Activated CD4-positive, alpha-beta T cell treated with anti-CD3 and anti-CD28 coated beads, Interleukin-2, amount 10 ng/mL, durations not matched to agents 7 days and 5 days (primary cell): Measurements from ENCODE around the gene ITFG1. TPM values are rescaled to one million over a fixed set of nuclear protein-coding genes. Genes with fewer than 3 reads are reported as not detected.
"Not testable (repeated sequence)": the region's sequence is repeated elsewhere in the genome, so short reads cannot be mapped to it uniquely, and the experiment has no call there.

Experiments
- CTCF ChIA-PET: fragments of 350-600 bp; sonication (Branson Sonifier 250); formaldehyde crosslinking; loops from one replicate; lab custom pipeline; 2021; ENCODE audit warnings: antibody characterized with exemption; lab: Charles Lee
- POLR2A ChIA-PET: fragments of 350-600 bp; sonication (Branson Sonifier 250); formaldehyde crosslinking; loops from one replicate; lab custom pipeline; 2021; ENCODE audit warnings: antibody characterized with exemption; lab: Charles Lee
- DNase-seq: peaks from one replicate; pipeline ENCODE4 v3.0.0-alpha.2; 2020
- H3K27ac Mint-ChIP-seq: one replicate; pipeline ENCODE4 v1.8.0; 2021; ENCODE audit warnings: mild to moderate bottlenecking, moderate library complexity, mixed read lengths
- H3K27me3 Mint-ChIP-seq: one replicate; pipeline ENCODE4 v1.8.0; 2021; ENCODE audit warnings: mixed read lengths
- H3K36me3 Mint-ChIP-seq: one replicate; pipeline ENCODE4 v1.8.0; 2021; ENCODE audit warnings: low read depth, mixed read lengths
- H3K4me1 Mint-ChIP-seq: one replicate; pipeline ENCODE4 v1.8.0; 2021; ENCODE audit warnings: mixed read lengths
- H3K4me3 Mint-ChIP-seq: one replicate; pipeline ENCODE4 v1.8.0; 2021; ENCODE audit warnings: mild to moderate bottlenecking, moderate library complexity, mixed read lengths
- H3K9me3 Mint-ChIP-seq: one replicate; pipeline ENCODE4 v1.8.0; 2021; ENCODE audit warnings: mixed read lengths
- total RNA-seq, 2 experiments: library from RNA; stranded (reverse); gene quantifications; one replicate each; pipeline ENCODE4 v1.2.3, GENCODE V29; 2021

ITFG1 gene
- total RNA-seq, 2 experiments from 2014 or later, result 26.7 to 34.7 TPM

DNA sequence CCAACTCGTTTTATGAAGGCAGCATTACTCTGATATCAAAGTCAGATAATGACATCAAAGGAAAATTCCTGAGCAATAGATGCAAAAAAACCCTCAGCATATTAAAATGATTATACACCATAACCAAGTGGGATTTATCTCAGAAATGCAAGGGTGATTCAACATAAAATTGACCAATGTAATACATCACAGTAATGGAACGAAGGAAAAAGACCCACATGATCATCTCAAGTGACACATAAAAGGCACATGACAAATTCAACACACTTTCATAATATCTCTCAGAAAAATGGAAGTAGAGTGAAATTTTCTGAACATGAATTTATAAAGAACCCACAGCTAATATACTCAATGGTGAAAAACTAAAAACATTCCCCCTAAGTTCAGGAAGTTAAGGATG is 118.8 kb downstream of the ITFG1 start:
- H3K9me3 Mint-ChIP-seq, result peaks cover 29% of the 10 kb centered on the region
- H3K27me3 Mint-ChIP-seq, result no peaks in the 10 kb centered on the region
- POLR2A ChIA-PET, result no interaction called here
- no peak for DNase-seq
- no peak overlapping the region for H3K27ac Mint-ChIP-seq
- no peak overlapping the region for H3K4me3 Mint-ChIP-seq
- CTCF ChIA-PET, result no interaction called here
- H3K4me1 Mint-ChIP-seq, result peaks cover 2% of the 10 kb centered on the region
- H3K36me3 Mint-ChIP-seq, result peaks cover 31% of the 10 kb centered on the region

GRCh38 chr16:47330562-47330961 is 130.3 kb downstream of the ITFG1 start:
- POLR2A ChIA-PET, H3K4me1 Mint-ChIP-seq, H3K36me3 Mint-ChIP-seq, H3K4me3 Mint-ChIP-seq, DNase-seq, H3K27ac Mint-ChIP-seq, H3K9me3 Mint-ChIP-seq, H3K27me3 Mint-ChIP-seq, CTCF ChIA-PET: not testable (repeated sequence)

GRCh38 chr16:47324309-47324708 is 136.6 kb downstream of the ITFG1 start:
- not testable (repeated sequence) for H3K36me3 Mint-ChIP-seq

GRCh38 chr16:47323241-47323640 is 137.6 kb downstream of the ITFG1 start:
- ChIA-PET POLR2A (no interaction called here), CTCF (no interaction called here)
- H3K27me3 Mint-ChIP-seq, result no peaks in the 10 kb centered on the region
- H3K9me3 Mint-ChIP-seq, result peaks cover 3% of the 10 kb centered on the region
- H3K27ac Mint-ChIP-seq, result no peak overlapping the region
- H3K4me1 Mint-ChIP-seq, result no peaks in the 10 kb centered on the region
- H3K36me3 Mint-ChIP-seq, result peaks cover 4% of the 10 kb centered on the region
- no peak for DNase-seq
- H3K4me3 Mint-ChIP-seq, result no peak overlapping the region

More at GRCh38 chr16:47324309-47324708, 136.6 kb downstream of the ITFG1 start:
- DNase-seq, H3K4me1 Mint-ChIP-seq, H3K27ac Mint-ChIP-seq, H3K9me3 Mint-ChIP-seq, POLR2A ChIA-PET, H3K27me3 Mint-ChIP-seq, CTCF ChIA-PET, H3K4me3 Mint-ChIP-seq: not testable (repeated sequence)

GRCh38 chr16:47320546-47321310 is 140.1 kb downstream of the ITFG1 start:
- ChIA-PET CTCF (no interaction called here), POLR2A (no interaction called here)
- Mint-ChIP-seq H3K36me3 (peaks cover 4% of the 10 kb centered on the region), H3K27me3 (no peaks in the 10 kb centered on the region), H3K9me3 (peaks cover 3% of the 10 kb centered on the region), H3K27ac (no peak overlapping the region), H3K4me1 (no peaks in the 10 kb centered on the region), H3K4me3 (no peak overlapping the region)
- DNase-seq, result no peak

DNA sequence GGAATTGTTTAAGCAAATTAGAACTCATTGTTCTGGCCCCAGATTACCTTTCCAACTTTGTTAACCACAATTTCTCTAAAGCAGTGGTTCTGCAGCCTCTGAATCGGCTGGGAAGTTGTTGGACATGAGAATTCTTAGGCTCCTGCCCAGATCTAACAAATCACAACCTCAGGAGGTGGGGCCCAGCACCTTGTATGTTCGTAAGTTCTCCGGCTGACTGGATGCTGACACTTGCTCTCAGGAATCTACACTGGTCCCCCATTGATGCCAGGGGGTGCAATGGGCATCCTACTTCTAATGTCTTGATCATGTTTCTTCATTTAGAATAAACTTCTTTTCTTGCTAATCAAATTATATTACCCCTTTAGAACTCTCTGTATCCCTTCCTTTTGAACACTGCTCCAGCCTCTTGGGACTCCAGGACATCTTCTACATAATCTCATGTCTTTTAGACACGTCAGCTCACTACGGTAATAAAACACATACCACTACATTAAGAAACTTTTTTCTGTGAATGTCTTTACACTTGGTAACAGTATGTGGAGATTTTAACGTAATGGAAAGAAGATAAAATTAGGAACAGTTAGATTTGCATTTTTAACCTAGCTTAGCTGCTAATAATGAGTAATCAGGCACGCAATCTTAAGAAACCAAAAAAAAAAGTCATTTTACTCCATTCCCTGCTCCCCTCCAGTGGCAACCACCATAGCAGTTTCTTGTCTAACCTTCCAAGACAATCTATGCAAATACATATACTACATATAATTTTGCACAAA is 143.2 kb downstream of the ITFG1 start:
- CTCF ChIA-PET, result no interaction called here
- no peaks in the 10 kb centered on the region for H3K36me3 Mint-ChIP-seq

DNA sequence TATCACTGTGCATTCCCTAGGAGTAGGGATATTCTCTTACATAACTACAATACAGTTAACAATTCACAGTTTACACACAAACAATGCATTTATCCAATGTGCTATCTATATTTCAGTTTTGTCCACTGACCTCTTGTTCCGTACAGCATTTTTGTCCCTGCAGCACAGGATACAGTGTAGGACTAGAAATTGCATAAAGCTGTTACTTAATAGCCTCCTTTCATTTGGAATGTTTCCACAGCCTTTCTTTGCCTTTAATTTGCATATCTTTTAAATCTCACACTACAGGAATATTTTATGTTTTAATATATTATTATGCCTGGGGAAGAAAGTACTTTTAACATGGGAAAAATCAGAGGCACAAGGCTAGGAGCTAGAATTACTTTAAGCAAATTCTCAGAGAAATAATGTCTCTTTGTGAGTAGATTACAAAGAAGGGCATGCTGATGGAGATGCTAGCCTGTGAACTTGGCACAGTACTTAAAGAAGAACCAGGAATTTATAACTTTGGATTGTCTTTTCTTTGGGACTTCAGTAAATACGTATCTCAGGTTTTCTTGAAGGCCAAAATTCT is 144.3 kb downstream of the ITFG1 start:
- H3K4me1 Mint-ChIP-seq, result no peaks in the 10 kb centered on the region
- no peak overlapping the region for H3K4me3 Mint-ChIP-seq
- no peaks in the 10 kb centered on the region for H3K9me3 Mint-ChIP-seq
- DNase-seq, result no peak
- ChIA-PET POLR2A (no interaction called here), CTCF (no interaction called here)
- H3K27ac Mint-ChIP-seq, result no peak overlapping the region
- no peaks in the 10 kb centered on the region for H3K36me3 Mint-ChIP-seq
- H3K27me3 Mint-ChIP-seq, result no peaks in the 10 kb centered on the region

More for the DNA sequence above, 143.2 kb downstream of the ITFG1 start:
- DNase-seq, result no peak
- H3K4me3 Mint-ChIP-seq, result no peak overlapping the region
- POLR2A ChIA-PET, result no interaction called here
- no peaks in the 10 kb centered on the region for H3K27me3 Mint-ChIP-seq
- no peaks in the 10 kb centered on the region for H3K9me3 Mint-ChIP-seq
- H3K4me1 Mint-ChIP-seq, result no peaks in the 10 kb centered on the region
- H3K27ac Mint-ChIP-seq, result no peak overlapping the region

GRCh38 chr16:47311738-47312505 is 148.9 kb downstream of the ITFG1 start:
- POLR2A ChIA-PET, result no interaction called here
- no peaks in the 10 kb centered on the region for H3K9me3 Mint-ChIP-seq
- no peaks in the 10 kb centered on the region for H3K27me3 Mint-ChIP-seq
- no peaks in the 10 kb centered on the region for H3K4me1 Mint-ChIP-seq
- H3K27ac Mint-ChIP-seq, result no peak overlapping the region
- DNase-seq, result no peak
- no peak overlapping the region for H3K4me3 Mint-ChIP-seq
- peaks cover 9% of the 10 kb centered on the region for H3K36me3 Mint-ChIP-seq
- CTCF ChIA-PET, result no interaction called here

DNA sequence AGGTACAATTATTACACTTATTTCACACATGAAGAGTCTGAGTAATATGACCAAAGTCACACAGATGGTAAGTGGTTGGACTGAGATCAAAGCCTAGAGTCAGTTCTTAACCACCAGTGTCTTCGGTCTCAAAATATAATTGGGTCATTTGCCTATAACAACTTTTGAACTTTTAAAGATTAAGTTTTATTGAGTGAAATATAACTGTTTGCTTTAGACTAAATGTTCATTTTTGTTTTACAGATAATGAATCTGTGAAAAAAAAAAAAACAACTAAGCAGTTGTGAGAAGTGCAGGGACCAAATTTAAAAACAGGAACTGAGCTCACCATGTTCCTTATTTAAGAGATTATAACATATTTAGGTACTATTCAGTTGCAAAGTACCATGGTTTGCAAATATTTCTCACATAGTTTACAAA is 150.1 kb downstream of the ITFG1 start:
- POLR2A ChIA-PET, result no interaction called here
- H3K27ac Mint-ChIP-seq, result no peak overlapping the region
- H3K4me1 Mint-ChIP-seq, result no peaks in the 10 kb centered on the region
- H3K4me3 Mint-ChIP-seq, result no peak overlapping the region
- peaks cover 9% of the 10 kb centered on the region for H3K36me3 Mint-ChIP-seq
- H3K27me3 Mint-ChIP-seq, result no peaks in the 10 kb centered on the region
- no peaks in the 10 kb centered on the region for H3K9me3 Mint-ChIP-seq
- CTCF ChIA-PET, result no interaction called here
- DNase-seq, result no peak

- CTCF ChIA-PET, result no interaction called here
- H3K4me1 Mint-ChIP-seq, result no peaks in the 10 kb centered on the region
- no peaks in the 10 kb centered on the region for H3K27me3 Mint-ChIP-seq
- POLR2A ChIA-PET, result no interaction called here
- no peak overlapping the region for H3K27ac Mint-ChIP-seq
- H3K36me3 Mint-ChIP-seq, result peaks cover 12% of the 10 kb centered on the region
- DNase-seq, result no peak
- H3K9me3 Mint-ChIP-seq, result no peaks in the 10 kb centered on the region
- H3K4me3 Mint-ChIP-seq, result no peak overlapping the region
These were observed 151.1 kb downstream of the ITFG1 start for GRCh38 chr16:47309581-47310312.

- H3K27ac Mint-ChIP-seq, result no peak overlapping the region
- H3K4me1 Mint-ChIP-seq, result no peaks in the 10 kb centered on the region
- CTCF ChIA-PET, result no interaction called here
- no peak for DNase-seq
- no peak overlapping the region for H3K4me3 Mint-ChIP-seq
- POLR2A ChIA-PET, result no interaction called here
- H3K27me3 Mint-ChIP-seq, result no peaks in the 10 kb centered on the region
- peaks cover 12% of the 10 kb centered on the region for H3K36me3 Mint-ChIP-seq
- H3K9me3 Mint-ChIP-seq, result no peaks in the 10 kb centered on the region
These were observed 152.3 kb downstream of the ITFG1 start for GRCh38 chr16:47308601-47309000.

GRCh38 chr16:47304563-47304962 is 156.3 kb downstream of the ITFG1 start:
- Mint-ChIP-seq H3K36me3 (peaks cover 13% of the 10 kb centered on the region), H3K27ac (no peak overlapping the region), H3K4me1 (no peaks in the 10 kb centered on the region), H3K27me3 (no peaks in the 10 kb centered on the region), H3K9me3 (no peaks in the 10 kb centered on the region), H3K4me3 (no peak overlapping the region)
- DNase-seq, result no peak
- ChIA-PET POLR2A (no interaction called here), CTCF (no interaction called here)
